NCI-H82 (cell line): Measurements from ENCODE around the gene HNRNPM.
"Not testable (repeated sequence)": the region's sequence is repeated elsewhere in the genome, so short reads cannot be mapped to it uniquely, and the experiment has no call there.

Experiments used
- DNase-seq: peaks from one replicate; lab custom pipeline; 2025; lab: John Stamatoyannopoulos, UW

Gene HNRNPM

DNA sequence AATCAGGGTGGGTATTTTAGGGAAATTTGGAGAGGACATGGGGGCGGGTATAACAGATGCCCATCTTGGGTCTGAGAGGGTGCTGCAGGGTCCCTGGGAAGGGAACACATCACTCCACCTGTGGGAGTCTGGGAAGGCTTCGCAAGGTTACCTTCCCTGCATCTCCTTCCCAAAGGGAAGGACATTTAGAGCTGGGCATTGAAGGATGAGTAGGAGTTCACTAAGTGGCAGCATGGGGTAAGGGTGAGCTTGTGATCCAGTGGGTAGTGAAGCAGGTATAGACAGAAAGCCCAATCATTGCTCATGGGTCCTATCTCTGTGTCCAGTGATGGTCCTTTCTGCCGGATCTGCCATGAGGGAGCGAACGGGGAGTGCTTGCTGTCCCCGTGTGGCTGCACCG is 18.5 kb upstream of the HNRNPM start:
- DNase-seq: no peak

DNA sequence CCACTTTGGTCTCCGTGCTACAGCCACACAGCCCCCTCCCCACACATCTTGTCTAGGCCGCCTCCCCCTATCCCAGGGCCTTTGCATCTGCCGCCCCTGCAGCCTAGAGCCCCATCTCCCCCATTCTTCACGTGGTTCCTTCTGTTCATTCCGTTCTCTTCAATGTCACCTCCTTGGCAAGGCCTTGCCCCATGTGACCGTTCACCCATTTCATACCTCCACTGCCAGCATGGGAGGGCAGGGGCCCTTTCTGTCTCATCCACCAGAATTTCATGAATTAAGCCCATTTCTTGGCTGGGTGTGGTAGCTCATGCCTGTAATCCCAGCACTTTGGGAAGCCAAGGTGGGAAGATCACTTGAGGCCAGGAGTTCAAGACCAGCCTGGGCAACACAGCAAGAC is 15.7 kb upstream of the HNRNPM start:
- DNase-seq: no peak

DNA sequence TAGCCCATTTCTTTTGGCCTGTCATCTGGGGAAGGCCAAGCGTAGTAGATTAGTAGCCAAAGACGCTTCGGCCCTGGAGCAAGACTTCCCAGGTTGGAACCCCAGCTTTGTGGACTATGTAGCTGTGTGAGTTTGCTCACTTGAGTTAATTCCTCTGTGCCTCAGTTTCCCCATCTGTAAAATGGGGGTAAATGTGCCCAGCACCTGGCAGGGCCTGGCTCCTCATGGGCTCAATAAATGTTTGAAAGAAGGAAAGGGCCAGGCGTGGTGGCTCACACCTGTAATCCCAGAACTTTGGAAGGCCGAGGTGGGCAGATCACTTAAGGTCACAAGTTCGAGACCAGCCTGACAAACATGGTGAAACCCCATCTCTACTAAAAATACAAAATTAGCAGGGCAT is 14.9 kb upstream of the HNRNPM start:
- DNase-seq: no peak

DNA sequence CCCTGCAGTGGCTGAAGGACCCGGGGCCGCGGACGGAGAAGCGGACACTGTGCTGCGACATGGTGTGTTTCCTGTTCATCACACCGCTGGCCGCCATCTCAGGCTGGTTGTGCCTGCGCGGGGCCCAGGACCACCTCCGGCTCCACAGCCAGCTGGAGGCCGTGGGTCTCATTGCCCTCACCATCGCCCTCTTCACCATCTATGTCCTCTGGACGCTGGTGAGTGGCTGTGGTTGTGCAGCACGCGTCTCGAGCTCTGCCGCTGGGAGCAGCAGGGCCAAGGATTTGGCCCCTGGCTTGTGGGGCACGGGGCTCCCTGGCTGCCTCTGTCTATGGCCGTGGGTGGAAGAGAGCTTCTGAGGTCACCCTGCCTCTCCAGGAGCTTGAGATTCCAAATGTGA is 14.1 kb upstream of the HNRNPM start:
- no peak for DNase-seq

DNA sequence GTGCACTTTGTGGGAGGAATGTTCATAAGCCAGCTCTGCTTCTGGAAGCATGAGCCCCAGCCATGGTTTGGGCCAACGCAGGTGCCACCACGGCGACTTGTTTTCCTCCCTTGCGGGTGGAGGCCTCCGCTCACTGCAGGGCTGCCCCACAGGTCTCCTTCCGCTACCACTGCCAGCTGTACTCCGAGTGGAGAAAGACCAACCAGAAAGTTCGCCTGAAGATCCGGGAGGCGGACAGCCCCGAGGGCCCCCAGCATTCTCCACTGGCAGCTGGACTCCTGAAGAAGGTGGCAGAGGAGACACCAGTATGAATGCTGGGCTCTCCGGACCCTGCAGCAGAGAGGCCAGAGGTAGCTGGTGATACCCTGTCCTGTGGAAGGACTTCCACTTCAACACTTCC is 6.5 kb upstream of the HNRNPM start:
- DNase-seq: no peak

DNA sequence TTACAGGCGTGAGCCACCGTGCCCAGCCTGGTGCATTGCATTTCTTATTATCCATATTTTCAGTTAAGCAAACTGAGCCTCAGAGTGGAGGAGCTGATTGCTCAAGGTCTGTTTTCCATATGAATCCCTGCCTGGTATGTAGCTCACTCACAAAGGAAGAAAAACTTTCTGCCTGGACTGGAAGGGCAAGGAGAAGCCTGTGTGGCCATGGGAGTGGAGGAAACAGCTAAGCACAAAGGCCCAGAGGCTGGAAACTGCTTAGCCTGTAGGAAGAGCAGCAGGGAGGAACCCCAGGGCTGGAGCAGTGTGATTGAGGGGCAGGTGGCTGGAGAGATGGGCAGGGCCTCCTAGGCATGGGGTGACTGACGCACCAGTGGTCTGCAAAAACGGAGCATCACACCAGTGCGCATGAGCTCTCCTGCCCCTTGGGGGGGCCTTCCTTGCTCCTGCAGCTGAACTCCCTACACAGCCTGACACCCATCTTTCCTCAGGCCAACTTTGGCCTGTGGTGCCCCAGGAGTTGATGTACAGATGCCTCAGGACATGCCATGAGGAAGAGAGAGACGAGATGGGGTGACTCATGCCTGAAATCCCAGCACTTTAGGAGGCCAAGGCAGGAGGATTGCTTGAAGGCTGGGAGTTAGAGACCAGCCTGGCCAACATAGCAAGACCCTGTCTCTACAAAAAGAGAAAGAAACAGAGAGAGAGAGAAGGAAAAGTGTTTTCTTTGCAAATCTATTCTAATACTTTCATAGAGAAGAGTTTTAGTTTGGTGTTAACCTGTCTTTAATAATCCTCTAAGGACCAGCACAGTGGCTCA is 2.8 kb upstream of the HNRNPM start:
- no peak for DNase-seq

DNA sequence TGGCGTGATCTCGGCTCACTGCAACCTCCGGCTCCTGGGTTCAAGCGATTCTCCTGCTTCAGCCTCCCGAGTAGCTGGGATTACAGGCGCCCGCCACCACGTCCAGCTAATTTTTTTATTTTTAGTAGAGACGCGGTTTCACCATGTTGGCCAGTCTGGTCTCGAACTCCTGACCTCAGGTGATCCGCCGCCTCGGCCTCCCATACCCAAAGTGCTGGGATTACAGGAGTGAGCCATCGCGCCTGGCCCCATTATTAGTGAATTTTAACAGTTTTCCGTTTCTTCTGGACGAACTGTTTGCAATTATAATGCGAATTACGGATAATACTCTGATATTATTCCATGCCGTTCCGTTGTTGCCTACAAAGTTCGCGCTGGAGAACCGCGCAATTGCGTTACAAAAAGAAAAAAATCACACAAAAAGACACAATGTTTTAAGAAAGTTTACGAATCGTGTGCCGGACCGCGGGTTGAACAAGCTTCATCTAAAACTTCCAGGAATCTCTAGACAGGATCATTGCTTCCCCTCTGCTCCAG is 567 bp upstream of the HNRNPM start:
- not testable (repeated sequence) for DNase-seq

DNA sequence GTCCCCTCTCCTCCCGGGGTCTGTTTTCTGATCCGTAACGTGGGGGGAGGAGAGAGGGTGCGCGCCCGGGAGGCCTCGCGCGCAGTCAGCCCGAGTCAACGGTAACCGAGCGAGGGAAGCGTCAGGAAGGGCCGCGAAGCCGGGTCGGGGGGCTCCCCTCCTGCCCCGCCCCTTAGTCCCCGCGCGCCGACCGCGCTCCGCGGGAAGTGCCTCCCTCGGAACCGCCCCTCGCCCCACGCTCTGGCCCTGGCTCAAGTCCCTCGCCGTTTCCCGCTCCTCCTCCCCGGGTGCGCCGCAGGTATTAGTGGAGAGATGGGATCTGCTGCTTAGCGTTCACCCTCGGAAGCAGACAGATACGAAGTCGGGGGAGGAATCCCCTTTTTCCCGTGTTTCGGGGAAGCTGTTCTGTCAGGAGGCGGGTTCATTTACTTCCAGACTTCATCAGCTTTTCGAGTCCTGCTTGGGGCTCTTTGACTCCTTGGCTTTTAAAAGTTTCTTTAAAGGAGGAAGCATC is 770 bp downstream of the HNRNPM start:
- DNase-seq: peak; percentile 46

DNA sequence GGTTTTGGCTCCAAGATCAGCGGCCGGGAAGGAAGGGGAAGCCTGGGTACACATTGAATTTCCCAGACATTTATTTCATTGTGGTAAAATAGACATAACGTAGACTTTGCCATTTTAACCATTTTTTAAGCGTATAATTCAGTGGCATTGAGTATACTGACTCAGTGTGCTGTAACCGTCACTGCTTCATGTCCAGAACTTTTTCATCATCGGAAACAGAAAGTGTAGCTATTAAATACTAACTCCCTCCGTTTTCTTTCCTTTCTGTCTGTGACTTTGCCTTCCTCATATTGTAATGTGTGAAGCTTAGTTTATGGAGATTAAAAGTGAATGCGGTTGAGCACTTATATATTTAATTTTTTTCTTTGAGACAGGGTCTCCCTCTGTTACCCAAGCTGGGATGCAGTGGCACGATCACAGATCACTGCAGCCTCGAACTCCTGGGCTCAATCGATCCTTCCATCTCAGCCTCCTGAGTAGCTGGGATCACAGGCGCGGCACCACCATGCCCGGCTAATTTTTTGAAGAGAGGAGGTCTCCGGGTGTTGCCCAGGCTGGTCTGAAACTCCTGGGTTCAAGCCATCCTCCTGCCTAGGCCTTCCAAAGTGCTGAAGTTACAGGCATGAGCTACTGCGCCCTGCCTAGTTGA is 1.4 kb downstream of the HNRNPM start:
- DNase-seq: no peak

DNA sequence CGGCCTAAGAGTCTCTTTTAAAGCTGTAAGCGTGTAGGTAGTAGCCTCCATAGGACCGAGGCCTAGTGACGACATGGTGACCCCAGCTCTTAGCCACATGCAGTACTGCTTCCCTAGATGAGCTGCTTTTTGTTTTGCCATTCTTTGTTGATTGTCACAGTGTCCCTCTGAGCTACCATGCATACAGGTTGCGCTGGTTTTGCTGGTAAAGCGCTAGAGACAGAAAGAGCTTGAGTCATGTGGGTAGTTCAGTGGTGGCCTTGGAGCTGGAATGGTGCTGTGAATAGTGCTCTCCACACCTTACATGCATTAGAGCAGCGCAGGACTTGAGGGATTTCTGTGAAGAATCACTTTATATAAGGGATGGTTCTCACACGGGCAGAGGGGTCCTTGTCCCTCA is 5.1 kb downstream of the HNRNPM start:
- no peak for DNase-seq

DNA sequence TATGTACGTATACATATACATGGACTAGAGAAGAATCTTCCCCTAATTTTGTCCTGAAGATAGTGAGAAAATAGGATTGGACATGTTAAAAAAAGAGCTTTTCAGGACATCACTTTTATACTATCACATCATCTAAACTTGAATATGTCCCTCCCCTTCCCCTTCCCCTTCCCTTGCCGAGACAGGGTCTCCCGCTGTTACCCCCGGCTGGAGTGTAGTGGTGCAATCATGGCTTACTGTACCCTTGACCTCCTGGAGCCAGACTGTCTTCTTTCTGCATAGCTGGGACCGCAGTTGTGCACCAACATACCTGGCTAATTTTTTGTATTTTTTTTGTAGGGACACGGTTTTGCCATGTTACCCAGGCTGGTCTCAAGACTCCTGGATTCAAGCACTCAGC is 6.6 kb downstream of the HNRNPM start:
- no peak for DNase-seq

DNA sequence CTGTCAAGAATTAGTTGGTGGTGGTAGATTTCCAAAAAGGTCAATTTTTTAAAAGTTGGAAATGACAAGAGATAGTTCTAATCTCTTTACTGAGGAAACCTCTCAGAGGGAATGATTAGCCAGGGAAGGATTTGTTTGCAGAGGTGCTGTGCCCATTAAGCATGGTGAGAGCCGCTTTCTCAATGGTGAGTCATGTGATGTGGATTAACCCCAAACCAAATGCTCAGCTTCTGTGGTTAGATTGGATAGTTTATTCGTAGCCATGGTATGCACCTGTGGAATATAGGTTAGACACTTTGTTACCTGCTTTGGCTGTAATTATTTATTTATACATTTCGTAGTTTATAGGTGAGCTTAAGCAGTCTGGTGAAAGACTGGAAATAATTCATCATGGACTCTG is 7.1 kb downstream of the HNRNPM start:
- DNase-seq: peak; percentile 68

DNA sequence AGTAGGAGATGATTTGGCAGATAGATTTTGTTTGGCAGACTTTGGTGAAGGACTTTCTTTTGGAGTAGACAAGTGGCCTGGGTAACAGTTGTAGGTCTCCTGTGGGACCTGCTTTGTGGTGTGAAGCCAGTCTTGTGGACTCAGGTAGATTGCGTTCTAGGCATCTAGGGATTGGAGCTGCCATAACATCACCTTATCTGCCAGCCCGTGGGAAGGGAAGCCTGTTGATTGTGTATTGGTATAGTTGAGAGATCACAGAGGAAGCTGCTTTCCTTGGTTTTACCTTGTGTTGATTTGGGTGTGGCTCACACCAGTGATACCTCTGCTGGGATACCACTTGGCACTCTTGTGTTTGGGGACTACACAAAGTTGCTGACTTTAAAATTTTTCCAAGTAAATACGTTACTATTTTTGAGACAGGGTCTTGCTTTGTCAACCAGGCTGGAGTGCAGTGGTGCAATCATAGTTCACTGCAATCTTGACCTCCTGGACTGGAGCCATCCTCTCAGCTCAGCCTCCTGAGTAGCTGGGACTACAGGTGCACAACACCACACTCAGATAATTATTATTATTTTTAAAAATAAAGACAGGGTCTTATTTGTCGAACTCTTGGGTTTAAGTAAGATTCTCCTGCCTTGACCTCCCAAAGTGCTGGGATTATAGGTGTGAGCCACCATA is 7.8 kb downstream of the HNRNPM start:
- no peak for DNase-seq

DNA sequence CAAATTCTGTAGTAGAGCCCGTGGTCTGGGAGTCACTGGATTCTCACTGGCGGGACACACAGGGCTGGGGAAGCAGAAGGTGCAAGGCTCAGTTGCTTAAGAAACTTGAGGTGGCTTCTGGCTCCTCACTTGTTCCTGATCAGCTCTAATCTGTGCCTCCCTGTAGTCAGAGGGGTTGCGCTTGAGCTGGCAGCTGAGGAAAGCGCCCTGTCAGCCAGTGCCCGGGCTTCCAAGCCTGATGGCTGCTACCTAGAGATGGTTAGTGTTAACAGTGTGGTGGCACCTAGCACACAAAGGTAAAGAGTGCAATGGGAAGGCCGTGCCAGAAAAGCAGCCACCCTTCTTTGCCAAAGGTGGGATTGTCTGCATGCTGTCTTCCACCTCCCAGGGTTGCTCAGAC is 8.8 kb downstream of the HNRNPM start:
- DNase-seq: no peak

DNA sequence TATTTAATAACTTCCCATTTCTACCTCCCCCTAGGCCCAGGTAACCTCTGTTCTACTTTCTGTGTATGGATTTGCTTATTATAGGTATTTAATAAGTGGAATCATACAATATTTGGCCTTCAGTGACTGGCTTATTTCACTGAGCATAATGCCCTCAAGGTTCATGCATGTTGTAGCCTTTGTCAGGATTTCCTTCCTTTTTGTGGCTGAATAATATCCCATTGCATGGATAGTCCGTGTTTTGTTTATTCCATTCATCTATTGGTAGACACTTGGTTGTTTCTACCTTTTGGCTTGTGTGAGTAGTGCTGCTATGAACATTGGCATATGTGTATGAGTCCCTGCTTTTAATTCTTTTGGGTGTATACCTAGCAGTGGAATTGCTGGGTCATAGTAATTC is 9.4 kb downstream of the HNRNPM start:
- no peak for DNase-seq

DNA sequence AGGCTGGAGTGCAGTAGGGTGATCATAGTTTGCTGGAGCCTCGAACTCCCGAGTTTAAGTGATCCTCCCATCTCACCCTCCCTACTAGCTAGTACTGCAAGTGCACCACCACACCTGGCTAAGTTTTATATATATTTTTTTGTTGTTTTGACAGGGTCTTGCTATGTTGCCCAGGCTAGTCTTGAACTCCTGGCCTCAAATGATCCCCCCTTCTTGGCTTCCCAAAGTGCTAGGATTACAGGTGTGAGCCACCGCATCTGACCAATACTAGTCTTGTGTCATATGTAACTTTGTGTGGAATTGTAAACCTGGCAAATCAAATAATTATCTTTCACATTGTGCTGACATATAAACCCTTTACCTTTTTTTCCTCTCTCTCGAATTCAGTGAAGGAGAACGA is 10.2 kb downstream of the HNRNPM start:
- no peak for DNase-seq

DNA sequence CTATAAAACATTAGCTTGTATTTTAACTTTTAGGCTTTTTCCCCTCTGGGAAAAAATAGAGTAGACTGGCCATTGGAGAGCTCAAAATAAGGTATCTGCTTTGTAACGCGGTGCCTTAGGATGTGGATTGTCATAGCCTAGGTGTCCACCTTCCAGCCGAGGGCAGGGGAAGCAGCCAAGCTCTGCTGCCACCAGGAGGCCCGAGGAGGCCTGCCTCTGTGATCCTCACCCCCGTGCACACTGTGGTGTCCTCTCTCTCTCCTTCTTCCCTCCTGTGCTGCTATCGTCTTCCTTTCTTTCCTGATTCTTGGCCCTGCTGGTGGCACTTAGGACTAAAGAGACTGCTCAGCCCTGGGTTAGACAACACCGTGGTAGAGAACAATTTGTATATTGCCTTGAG is 11.3 kb downstream of the HNRNPM start:
- no peak for DNase-seq

DNA sequence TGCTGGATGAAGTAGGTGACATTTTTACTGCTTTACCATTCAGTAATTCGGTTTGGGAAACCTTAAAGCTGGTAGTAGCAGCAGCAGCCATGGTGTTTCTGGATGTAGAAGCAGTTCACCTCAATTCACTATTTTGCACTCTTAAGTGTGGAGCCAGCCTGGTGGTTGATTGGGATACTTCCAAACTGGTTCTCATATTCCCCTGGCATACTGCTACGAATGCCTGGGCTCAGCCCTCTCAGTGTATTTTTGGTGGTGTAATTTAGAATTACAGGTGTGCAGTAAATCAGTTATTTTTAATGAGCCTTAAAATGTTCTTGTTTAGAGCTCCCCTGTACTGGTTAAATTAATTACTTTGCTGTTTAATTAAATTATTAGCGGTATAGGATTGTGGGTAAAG is 12.4 kb downstream of the HNRNPM start:
- no peak for DNase-seq

DNA sequence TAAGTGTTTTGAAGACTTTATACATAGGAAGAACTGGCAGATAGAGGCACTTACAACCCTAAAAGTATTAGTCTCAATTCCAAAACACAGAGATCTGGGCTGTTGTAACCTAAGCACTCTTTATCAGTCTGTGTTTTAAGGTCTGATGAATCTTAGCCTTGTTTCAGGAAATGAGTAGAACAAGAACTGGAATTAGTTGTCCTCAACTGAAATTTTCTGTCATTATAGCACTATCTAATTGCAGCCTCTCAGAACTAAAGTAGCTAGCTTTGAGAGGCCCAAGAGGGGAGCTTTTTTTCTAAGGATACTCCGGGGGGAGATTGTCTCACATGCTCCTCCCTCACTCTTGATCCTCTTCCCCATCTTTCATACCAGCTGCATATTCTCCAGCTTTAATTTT is 13.1 kb downstream of the HNRNPM start:
- no peak for DNase-seq

DNA sequence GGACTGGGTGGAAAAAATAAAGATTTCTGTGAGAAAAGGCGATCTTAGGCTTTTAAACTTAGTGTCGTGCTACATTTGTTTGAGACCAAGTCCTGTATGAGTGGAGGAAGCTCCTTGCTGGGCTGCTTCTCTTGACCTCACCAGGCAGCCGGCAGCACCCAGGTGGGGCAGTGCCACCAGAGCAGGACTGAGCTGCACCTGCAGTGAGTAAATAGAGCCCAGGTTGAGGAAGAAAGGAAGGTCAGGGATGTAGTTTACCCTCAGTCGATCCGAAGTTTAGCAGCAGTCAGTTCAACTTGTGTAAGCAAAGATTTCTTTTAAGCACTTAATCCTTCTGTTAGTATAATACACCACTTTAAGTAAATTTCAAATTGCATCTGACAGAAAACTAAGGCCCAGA is 13.6 kb downstream of the HNRNPM start:
- no peak for DNase-seq

DNA sequence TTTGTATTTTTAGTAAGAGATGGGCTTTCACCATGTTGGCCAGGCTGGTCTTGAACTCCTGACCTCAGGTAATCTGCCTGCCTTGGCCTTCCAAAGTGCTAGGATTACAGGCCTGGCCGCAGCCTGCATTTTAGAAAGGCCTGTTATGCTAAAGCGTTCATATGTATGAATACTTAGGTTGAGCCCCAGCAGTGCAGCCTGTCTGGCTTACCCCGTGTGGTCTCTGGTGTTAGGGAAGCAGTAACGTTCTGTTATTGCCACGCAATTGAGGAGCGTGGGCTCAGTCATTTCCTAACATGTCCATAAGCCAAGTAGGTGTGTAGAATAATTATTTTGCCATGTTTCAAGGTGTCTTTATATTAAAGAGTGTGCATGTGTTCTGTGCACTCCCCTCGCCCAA is 14.3 kb downstream of the HNRNPM start:
- DNase-seq: no peak

DNA sequence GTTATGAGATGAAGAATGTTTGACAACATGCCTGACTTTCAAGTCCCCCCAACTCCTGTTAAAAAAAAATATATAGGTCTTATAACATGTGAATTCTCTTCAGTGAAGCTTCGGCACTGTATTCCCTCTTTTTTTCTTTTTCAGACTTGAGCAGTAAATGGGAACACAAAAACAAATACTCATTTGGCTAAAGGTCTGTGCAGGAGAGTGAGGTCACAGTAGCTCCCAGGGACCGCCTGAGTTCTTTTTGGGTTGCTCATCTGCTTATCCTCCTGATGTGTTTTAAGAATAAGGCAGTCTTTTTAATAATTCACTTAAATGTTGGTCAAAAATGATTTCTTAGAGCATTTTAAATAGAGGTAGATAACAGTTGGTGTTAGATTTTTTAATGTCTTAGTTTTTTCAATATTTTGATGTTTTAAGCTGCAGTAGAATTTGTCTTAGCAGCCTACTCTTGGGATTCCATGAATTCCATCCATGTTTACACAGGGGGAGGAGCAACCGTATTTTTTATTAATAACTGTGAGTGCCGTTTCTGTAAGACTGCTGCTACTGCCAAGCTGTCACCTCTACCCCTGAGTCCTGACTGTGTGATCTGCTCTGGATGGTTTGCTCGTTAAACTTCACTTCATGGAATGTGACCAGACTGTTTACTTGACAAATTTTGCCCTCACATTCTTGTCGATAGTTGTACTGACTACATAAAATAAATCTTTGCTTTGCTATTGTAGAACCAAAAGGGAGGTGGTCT is 14.9 kb downstream of the HNRNPM start:
- DNase-seq: no peak
